ENCODE measurements around the gene NDUFA3.

Gene NDUFA3

GRCh38 chr19:54108496-54108895 is 5.8 kb downstream of the NDUFA3 start:
- DNase-seq: no peak

GRCh38 chr19:54109651-54110050 is 7.0 kb downstream of the NDUFA3 start:
- DNase-seq: no peak

GRCh38 chr19:54114340-54115108 is 11.9 kb downstream of the NDUFA3 start:
- no peak for DNase-seq

GRCh38 chr19:54115109-54116063 is 12.7 kb downstream of the NDUFA3 start, which contains the start of the genes PRPF31 and TFPT:
TSS of gene PRPF31 (plus strand) at chr19:54115754. CDS start at chr19:54118279, 2,525 bp downstream.
TSS of gene TFPT (minus strand) at chr19:54115657. CDS start at chr19:54115269, 388 bp downstream.
- DNase-seq: peak; percentile 93

GRCh38 chr19:54121259-54121658 is 18.6 kb downstream of the NDUFA3 start:
- no peak for DNase-seq

- DNase-seq: no peak
These were observed 21.0 kb downstream of the NDUFA3 start for GRCh38 chr19:54123682-54124081.

- DNase-seq: no peak
These were observed 21.7 kb downstream of the NDUFA3 start for GRCh38 chr19:54124393-54124792.

- DNase-seq: no peak
These were observed 23.1 kb downstream of the NDUFA3 start for GRCh38 chr19:54125713-54126112.

- no peak for DNase-seq
These were observed 25.2 kb downstream of the NDUFA3 start for GRCh38 chr19:54127688-54128440.

GRCh38 chr19:54128441-54128725 is 25.7 kb downstream of the NDUFA3 start:
- DNase-seq: no peak

- DNase-seq: no peak
These were observed 26.4 kb downstream of the NDUFA3 start for GRCh38 chr19:54128796-54129616.

- DNase-seq: no peak
These were observed 27.0 kb downstream of the NDUFA3 start for GRCh38 chr19:54129617-54129996.

- DNase-seq: no peak
These were observed 30.8 kb downstream of the NDUFA3 start for GRCh38 chr19:54133312-54133956.

GRCh38 chr19:54133957-54134590 is 31.4 kb downstream of the NDUFA3 start:
- no peak for DNase-seq

GRCh38 chr19:54136086-54136863 is 33.6 kb downstream of the NDUFA3 start:
- DNase-seq: no peak

GRCh38 chr19:54136864-54137698 is 34.4 kb downstream of the NDUFA3 start:
- DNase-seq: peak; percentile 100

GRCh38 chr19:54137699-54138488 is 35.2 kb downstream of the NDUFA3 start, which contains the start of gene CNOT3:
TSS of gene CNOT3 (plus strand) at chr19:54137762. CDS start at chr19:54142979, 5,217 bp downstream.
- DNase-seq: no peak

- DNase-seq: no peak
These were observed 36.0 kb downstream of the NDUFA3 start for GRCh38 chr19:54138489-54139256.
